IgD-negative memory B cell (primary cell): ENCODE data around the gene EAF2. TPM values are rescaled to one million over a fixed set of nuclear protein-coding genes. Genes with fewer than 3 reads are reported as not detected.
"Not testable (repeated sequence)": the region's sequence is repeated elsewhere in the genome, so short reads cannot be mapped to it uniquely, and the experiment has no call there.

ENCODE experiments used
- H3K27ac Mint-ChIP-seq, 3 donors: one replicate each; pipeline ENCODE4 v1.8.0; 2020 to 2022; ENCODE audit warnings: mild to moderate bottlenecking in 3 of 3, mixed read lengths in 3 of 3, moderate library complexity in 1 of 3
- H3K27me3 Mint-ChIP-seq: one replicate; pipeline ENCODE4 v1.8.0; 2021; ENCODE audit warnings: mixed read lengths
- H3K36me3 Mint-ChIP-seq: one replicate; pipeline ENCODE4 v1.8.0; 2020; ENCODE audit warnings: mild to moderate bottlenecking, mixed read lengths
- H3K4me1 Mint-ChIP-seq, 3 donors: one replicate each; pipeline ENCODE4 v1.8.0; 2020 to 2022; ENCODE audit warnings: mixed read lengths in 3 of 3, mild to moderate bottlenecking in 1 of 3
- H3K4me3 Mint-ChIP-seq, 4 donors: one replicate each; pipeline ENCODE4 v1.8.0; 2020 to 2022; ENCODE audit warnings: mild to moderate bottlenecking in 4 of 4, mixed read lengths in 4 of 4, moderate library complexity in 3 of 4
- H3K9me3 Mint-ChIP-seq, 3 donors: one replicate each; pipeline ENCODE4 v1.8.0; 2020 to 2021; ENCODE audit warnings: mixed read lengths in 3 of 3, mild to moderate bottlenecking in 1 of 3
- polyA plus RNA-seq: library from polyadenylated mRNA; unstranded; fragments of 300-500 nt; fragmentation: Illumina TruSeq; gene quantifications from one replicate; pipeline ENCODE4 v1.2.3, GENCODE V29; 2021

Gene EAF2
- polyA plus RNA-seq, 1 donor from 2014 or later, result 296 TPM

DNA sequence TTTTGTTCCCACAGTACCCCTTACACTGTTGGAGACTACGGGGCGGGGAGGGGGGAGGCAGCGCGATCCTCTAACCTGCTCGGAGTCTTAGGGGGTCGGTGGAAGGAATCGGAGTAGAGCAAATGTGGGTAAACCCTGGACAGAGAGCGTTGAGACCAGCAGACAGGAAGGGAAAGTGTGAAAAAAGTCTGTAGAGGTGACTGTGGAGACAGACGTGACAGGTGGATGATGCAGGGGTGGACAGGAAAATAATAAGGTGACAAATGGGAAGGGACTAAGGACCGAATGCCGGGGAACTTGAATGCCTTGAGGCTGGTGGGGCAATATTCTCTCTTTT, 424 bp downstream of the EAF2 start:
- Mint-ChIP-seq H3K9me3 (no peaks in the 10 kb centered on the region), H3K4me3 (peak overlapping the region; percentile 85 to 97 (median 92)), H3K27me3 (no peaks in the 10 kb centered on the region), H3K36me3 (peaks cover 9% of the 10 kb centered on the region), H3K27ac (peak overlapping the region; percentile 36 to 84 (median 75)), H3K4me1 (peaks cover 35 to 55% (median 37%) of the 10 kb centered on the region in 3 donors)

DNA sequence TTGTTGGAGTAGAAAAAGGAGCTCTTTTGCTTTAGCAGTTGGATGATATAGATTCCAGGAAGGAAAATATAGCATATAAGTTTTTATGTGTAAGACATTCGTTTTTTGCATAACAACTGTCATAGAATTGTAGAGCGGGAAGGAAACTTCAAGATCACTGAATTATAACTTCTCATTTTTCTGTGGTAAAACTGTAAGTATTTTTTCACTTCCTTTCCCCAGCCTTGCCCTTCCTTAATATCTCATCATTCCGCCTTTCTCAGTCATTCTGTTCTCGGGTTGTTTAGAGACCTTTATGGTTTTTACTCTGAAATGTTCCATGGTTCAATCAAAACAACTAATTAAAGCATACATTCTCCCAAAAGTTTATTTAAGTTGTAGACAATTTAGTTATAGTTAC, 1.1 kb downstream of the EAF2 start:
- peaks cover 34 to 53% (median 37%) of the 10 kb centered on the region in 3 donors for H3K4me1 Mint-ChIP-seq
- no peaks in the 10 kb centered on the region for H3K27me3 Mint-ChIP-seq
- H3K9me3 Mint-ChIP-seq, result no peaks in the 10 kb centered on the region
- H3K4me3 Mint-ChIP-seq, result peak overlapping the region; percentile 85 to 97 (median 92)
- H3K27ac Mint-ChIP-seq, result peak overlapping the region; percentile 36 to 91 (median 75)
- H3K36me3 Mint-ChIP-seq, result peaks cover 9% of the 10 kb centered on the region

DNA sequence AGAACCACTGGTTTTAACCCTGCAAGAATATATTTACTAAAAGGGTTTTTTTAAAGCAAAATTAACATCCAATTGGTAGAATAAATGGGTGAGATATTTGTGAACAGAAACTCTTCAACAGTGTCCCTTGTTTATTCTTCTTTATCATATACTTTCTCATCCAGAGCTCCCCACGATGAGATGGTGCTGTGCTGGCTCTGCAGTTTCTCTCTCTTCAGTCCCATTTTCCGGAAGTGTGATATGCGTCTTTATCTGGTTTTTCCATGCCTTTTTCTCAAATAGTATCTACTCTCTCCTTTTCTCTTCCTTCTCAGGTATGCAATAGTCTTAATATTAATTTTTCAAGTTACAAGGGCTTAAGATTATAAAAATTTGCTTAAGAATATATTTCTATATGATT, 1.5 kb downstream of the EAF2 start:
- H3K4me1 Mint-ChIP-seq, result peaks cover 34 to 51% (median 36%) of the 10 kb centered on the region in 3 donors
- peak overlapping the region in 2 of 3 donors; percentile 36 to 75 for H3K27ac Mint-ChIP-seq
- H3K9me3 Mint-ChIP-seq, result no peaks in the 10 kb centered on the region
- peaks cover 9% of the 10 kb centered on the region for H3K36me3 Mint-ChIP-seq
- peak overlapping the region; percentile 85 to 97 (median 92) for H3K4me3 Mint-ChIP-seq
- no peaks in the 10 kb centered on the region for H3K27me3 Mint-ChIP-seq

DNA sequence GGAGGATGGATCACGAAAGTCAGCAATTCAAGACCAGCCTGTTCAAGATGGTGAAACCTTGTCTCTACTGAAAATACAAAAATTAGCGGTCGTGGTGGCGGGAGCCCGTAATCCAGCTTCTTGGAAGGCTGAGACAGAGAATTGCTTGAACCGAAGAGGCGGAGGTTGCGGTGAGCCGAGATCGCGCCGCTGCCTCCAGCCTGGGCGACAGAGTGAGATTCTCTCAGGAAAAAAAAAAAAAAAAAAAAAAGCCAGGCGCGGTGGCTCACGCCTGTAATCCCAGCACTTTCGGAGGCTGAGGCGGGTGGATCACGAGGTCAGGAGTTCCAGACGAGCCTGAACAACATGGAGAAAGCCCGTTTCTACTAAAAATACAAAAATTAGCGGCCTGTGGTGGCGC, 5.0 kb downstream of the EAF2 start:
- Mint-ChIP-seq H3K9me3 (no peaks in the 10 kb centered on the region), H3K27me3 (no peaks in the 10 kb centered on the region), H3K27ac (no peak overlapping the region), H3K4me3 (no peak overlapping the region), H3K36me3 (peaks cover 3% of the 10 kb centered on the region), H3K4me1 (peaks cover 24 to 40% (median 31%) of the 10 kb centered on the region in 3 donors)

DNA sequence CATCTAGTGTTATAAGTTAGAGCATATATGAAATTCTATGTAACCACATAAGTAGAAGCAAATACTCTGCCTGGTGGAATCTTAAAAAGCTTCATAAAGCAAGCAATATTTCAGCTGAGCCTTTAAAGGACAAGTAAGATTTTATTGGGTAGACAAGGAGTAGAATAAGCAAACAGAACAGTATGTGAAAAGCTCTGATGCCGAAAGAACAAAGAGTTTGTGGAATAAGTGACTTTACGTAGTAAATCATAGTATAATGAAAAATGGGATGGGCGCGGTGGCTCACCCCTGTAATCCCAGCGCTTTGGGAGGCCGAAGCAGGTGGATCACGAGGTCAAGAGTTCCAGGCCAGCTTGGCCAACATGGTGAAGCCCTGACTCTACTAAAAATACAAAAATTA, 9.9 kb downstream of the EAF2 start:
- Mint-ChIP-seq H3K9me3 (no peaks in the 10 kb centered on the region), H3K36me3 (peaks cover 8% of the 10 kb centered on the region), H3K4me1 (peaks cover 14 to 41% (median 27%) of the 10 kb centered on the region in 3 donors), H3K27ac (peak overlapping the region in 1 of 3 donors; percentile 10), H3K4me3 (no peak overlapping the region), H3K27me3 (no peaks in the 10 kb centered on the region)

DNA sequence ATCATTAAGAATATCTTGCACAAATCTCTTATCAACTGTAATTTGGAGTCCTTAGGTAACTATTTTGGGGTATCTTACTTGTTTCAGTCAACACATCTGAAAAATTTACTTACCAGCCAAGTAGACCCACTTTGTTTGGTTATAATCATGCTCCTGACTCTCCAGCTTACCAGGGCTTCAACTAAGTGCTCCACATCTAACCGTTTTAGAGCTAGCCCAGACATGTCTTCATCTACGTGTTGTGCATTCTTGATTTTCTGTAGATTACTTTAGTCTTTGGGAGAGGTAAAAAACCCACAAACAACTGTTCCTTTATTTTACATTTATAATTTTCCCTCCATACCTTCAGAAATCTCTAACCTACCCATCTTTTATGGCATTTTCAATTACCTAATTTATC, 17.2 kb downstream of the EAF2 start:
- H3K4me1 Mint-ChIP-seq, result peaks cover 12 to 42% (median 29%) of the 10 kb centered on the region in 3 donors
- no peaks in the 10 kb centered on the region for H3K27me3 Mint-ChIP-seq
- peaks cover 8% of the 10 kb centered on the region for H3K36me3 Mint-ChIP-seq
- no peaks in the 10 kb centered on the region for H3K9me3 Mint-ChIP-seq
- H3K4me3 Mint-ChIP-seq, result no peak overlapping the region
- peak overlapping the region in 2 of 3 donors; percentile 83 for H3K27ac Mint-ChIP-seq

DNA sequence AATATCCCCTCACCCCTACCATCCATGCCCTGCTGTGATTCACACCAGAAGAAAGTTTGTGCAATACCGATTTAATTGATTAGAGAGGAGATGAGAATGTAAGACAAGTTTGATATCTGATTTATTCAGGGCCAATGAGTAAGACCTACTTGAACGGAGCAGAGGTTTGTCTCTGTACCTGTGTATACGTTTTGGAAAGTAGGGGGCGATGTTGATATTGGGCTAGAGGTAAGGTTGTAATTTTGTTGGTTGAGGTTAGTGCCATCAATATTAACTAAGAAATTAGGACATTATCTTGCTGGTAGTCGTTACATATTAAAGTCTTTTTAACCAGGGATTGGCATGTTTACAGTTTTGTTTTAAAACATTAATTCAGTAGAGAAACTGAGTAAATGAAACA, 20.5 kb downstream of the EAF2 start:
- Mint-ChIP-seq H3K9me3 (peaks cover 0 to 3% (median 0%) of the 10 kb centered on the region in 3 donors), H3K36me3 (peaks cover 17% of the 10 kb centered on the region), H3K27ac (no peak overlapping the region), H3K4me3 (no peak overlapping the region), H3K4me1 (peaks cover 18 to 27% (median 19%) of the 10 kb centered on the region in 3 donors), H3K27me3 (no peaks in the 10 kb centered on the region)

DNA sequence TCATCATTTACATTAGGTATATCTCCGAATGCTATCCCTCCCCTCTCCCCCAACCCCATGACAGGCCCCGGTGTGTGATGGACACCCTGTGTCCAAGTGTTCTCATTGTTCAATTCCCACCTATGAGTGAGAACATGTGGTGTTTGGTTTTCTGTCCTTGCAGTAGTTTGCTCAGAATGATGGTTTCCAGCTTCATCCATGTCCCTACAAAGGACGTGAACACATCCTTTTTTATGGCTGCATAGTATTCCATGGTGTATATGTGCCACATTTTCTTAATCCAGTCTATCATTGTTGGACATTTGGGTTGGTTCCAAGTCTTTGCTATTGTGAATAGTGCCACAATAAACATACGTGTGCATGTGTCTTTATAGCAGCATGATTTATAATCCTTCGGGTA, 22.8 kb downstream of the EAF2 start:
- not testable (repeated sequence) for H3K4me3 Mint-ChIP-seq, H3K27me3 Mint-ChIP-seq, H3K9me3 Mint-ChIP-seq, H3K27ac Mint-ChIP-seq
- Mint-ChIP-seq H3K36me3 (peaks cover 24% of the 10 kb centered on the region), H3K4me1 (peaks cover 19 to 27% (median 20%) of the 10 kb centered on the region in 3 donors)

DNA sequence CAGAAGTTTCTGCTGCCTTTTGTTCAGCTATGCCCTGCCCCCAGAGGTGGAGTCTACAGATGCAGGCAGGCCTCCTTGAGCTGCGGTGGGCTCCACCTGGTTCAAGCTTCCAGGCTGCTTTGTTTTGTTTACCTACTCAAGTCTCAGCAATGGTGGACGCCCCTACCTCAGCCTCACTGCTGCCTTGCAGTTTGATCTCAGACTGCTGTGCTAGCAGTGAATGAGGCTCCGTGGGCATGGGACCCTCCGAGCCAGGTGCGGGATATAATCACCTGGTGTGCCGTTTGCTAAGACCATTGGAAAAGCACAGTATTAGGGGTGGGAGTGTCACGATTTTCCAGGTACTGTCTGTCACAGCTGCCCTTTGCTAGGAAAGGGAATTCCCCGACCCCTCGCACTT, 28.2 kb downstream of the EAF2 start:
- not testable (repeated sequence) for H3K4me3 Mint-ChIP-seq, H3K27me3 Mint-ChIP-seq, H3K27ac Mint-ChIP-seq, H3K9me3 Mint-ChIP-seq
- Mint-ChIP-seq H3K4me1 (peaks cover 20 to 28% (median 21%) of the 10 kb centered on the region in 3 donors), H3K36me3 (peaks cover 25% of the 10 kb centered on the region)

DNA sequence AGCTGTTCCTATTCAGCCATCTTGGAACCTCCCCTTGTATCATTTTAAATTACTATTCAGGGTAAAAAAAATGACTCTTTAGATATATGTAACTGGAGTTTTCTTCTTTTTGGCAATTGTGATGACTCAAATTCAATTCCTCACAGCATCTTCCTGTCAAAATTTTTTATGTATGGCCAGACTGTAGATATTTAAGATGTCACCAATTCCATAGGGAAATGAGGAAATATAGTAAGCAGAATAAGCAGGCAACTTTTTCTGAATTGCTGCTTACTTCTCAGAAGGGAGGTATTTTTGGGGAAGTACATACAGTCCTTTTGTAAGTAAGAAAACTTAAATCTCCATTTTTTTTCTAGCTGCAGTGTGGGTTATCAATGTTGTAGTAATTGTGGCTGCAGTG, 28.8 kb downstream of the EAF2 start:
- Mint-ChIP-seq H3K27ac (peak overlapping the region in 1 of 3 donors; percentile 41), H3K36me3 (peaks cover 25% of the 10 kb centered on the region), H3K4me1 (peaks cover 21 to 31% (median 22%) of the 10 kb centered on the region in 3 donors), H3K4me3 (no peak overlapping the region), H3K27me3 (no peaks in the 10 kb centered on the region), H3K9me3 (no peaks in the 10 kb centered on the region)

DNA sequence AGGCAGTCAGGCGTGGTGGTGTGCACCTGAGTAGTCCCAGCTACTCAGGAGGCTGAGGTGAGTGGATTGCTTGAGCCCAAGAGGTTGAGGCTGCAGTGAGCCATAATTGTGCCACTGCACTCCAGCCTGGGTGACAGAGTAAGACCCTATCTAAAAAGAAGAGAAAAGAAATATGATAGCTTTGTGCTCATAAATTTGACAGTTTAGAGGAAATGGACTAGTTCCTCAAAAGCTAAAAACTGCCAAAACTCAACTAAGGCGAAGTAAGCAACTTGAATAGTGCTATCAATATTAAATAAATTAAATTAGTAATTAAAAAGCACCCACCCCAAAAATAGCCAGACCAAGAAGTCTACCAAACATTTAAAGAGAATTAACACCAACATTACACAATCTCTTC, 34.7 kb downstream of the EAF2 start:
- Mint-ChIP-seq H3K27me3 (no peaks in the 10 kb centered on the region), H3K4me3 (peak overlapping the region in 1 of 4 donors; percentile 61), H3K27ac (peak overlapping the region in 1 of 3 donors; percentile 85), H3K9me3 (no peaks in the 10 kb centered on the region), H3K4me1 (peaks cover 11 to 38% (median 32%) of the 10 kb centered on the region in 3 donors), H3K36me3 (peaks cover 10% of the 10 kb centered on the region)

DNA sequence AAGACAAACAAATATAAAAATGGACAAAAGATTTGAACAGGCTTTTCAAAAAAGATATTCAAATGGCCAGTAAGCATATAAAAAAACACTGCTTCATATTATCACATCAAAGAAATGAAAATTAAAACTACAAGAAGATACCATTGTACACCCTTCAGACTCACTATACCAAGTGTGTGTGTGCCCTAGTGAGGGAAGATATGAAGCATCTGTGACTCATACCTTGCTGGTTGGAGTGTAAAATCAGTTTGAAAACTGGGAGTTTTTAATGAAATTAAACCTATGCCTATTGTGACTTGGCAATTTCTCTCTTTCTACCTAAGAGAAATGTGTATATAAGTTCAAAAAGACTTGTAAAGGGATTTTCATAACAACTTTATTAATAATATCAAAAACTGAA, 35.7 kb downstream of the EAF2 start:
- Mint-ChIP-seq H3K4me3 (no peak overlapping the region), H3K9me3 (no peaks in the 10 kb centered on the region), H3K36me3 (peaks cover 10% of the 10 kb centered on the region), H3K27ac (peak overlapping the region in 1 of 3 donors; percentile 17), H3K4me1 (peaks cover 16 to 38% (median 34%) of the 10 kb centered on the region in 3 donors), H3K27me3 (no peaks in the 10 kb centered on the region)

DNA sequence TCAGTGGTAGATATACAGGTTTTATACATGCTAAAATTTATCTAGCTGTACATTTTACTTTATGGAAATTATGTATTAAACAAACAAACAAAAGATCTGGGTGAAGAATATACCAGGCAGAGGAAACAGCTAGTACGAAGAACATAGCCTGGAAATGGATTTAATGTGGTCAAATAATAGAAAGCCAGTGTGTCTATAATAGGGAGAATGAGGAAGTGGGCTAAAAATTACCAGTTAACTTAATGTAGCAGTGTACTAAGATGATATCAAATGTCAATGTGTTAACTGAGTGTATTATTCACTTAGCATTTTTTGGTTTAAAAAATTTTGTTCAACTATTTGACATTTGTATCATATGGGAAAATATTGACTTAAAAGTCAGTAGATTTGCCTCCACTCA, 36.4 kb downstream of the EAF2 start:
- peak overlapping the region in 1 of 3 donors; percentile 3 for H3K27ac Mint-ChIP-seq
- peaks cover 19 to 38% (median 35%) of the 10 kb centered on the region in 3 donors for H3K4me1 Mint-ChIP-seq
- peaks cover 7% of the 10 kb centered on the region for H3K36me3 Mint-ChIP-seq
- H3K27me3 Mint-ChIP-seq, result no peaks in the 10 kb centered on the region
- no peak overlapping the region for H3K4me3 Mint-ChIP-seq
- no peaks in the 10 kb centered on the region for H3K9me3 Mint-ChIP-seq

DNA sequence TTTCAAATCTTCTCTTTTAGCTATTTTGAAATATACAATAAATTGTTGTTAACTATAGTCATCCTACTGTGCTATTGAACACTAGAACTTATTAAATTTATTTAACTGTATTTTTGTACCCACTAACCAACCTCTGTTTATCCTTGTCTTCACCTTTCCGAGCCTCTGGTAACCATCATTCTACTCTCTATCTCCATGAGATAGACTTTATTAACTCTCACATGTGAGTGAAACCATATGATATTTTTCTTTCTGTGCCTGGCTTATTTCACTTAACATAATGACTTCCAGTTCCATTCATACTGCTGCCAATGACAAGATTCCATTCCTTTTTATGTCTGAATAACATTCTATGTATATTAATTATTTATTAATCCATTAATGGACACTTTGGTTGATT, 43.4 kb downstream of the EAF2 start:
- Mint-ChIP-seq H3K27ac (peak overlapping the region in 1 of 3 donors; percentile 9), H3K27me3 (no peaks in the 10 kb centered on the region), H3K9me3 (no peaks in the 10 kb centered on the region), H3K36me3 (peaks cover 12% of the 10 kb centered on the region), H3K4me3 (no peak overlapping the region), H3K4me1 (peaks cover 6 to 11% (median 10%) of the 10 kb centered on the region in 3 donors)

DNA sequence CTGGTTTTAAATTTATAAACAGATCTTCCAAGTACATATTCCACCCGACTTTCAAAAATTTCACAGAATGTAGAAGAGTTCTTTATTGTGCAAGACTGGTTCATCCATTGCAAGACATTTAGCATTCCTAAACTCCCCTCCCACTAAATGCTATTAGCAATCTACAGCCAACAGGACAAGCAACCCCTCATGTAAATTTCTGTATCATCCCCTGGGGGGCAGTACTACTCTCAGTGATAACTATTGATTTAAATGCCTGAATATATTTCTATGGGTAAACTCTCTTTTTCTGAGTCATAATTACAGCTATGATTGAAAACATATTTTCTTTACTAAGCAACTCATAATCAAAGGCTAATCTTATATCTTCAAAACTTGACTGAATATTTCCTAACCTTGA, 48.5 kb downstream of the EAF2 start:
- no peaks in the 10 kb centered on the region for H3K9me3 Mint-ChIP-seq
- peaks cover 1 to 9% (median 5%) of the 10 kb centered on the region in 3 donors for H3K4me1 Mint-ChIP-seq
- no peak overlapping the region for H3K4me3 Mint-ChIP-seq
- H3K27me3 Mint-ChIP-seq, result no peaks in the 10 kb centered on the region
- no peak overlapping the region for H3K27ac Mint-ChIP-seq
- H3K36me3 Mint-ChIP-seq, result peaks cover 10% of the 10 kb centered on the region

DNA sequence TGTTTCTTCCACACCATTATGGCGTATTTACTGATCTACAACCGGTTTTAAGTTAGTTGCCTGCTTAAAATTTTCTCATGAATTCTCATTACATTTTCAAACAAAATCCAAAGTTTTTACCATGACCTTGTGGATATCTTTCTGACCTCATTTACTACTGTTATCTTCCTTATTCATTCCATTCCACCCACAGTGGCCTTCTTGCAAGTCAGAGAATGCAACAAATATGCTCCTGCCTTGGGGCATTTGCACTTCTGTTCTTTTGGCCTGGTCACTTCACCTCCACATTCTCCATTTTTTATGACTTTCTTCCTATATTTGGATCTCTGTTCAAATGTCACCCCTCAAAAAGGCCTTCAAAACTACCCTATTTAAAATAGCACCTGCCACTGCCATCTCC, 50.4 kb downstream of the EAF2 start:
- Mint-ChIP-seq H3K27me3 (no peaks in the 10 kb centered on the region), H3K27ac (peak overlapping the region in 2 of 3 donors; percentile 11 to 12), H3K4me1 (peaks cover 0 to 5% (median 4%) of the 10 kb centered on the region in 3 donors), H3K9me3 (no peaks in the 10 kb centered on the region), H3K36me3 (peaks cover 6% of the 10 kb centered on the region), H3K4me3 (no peak overlapping the region)
